Mesenchymal stem cell (in vitro differentiated cells and primary cell): Measurements from ENCODE around the gene EDN3.

Source experiments
- DNase-seq: peaks from one replicate; pipeline ENCODE4 v3.0.0-alpha.2; 2013
- H2AFZ ChIP-seq: one replicate; pipeline ENCODE4 v1.6.1; 2013; ENCODE audit warnings: low read depth, mild to moderate bottlenecking, control low read depth, inconsistent platforms, low read length, moderate library complexity
- H2AK5ac ChIP-seq: 2 replicates; pipeline ENCODE4 v1.6.1; 2013; ENCODE audit warnings: low read length, moderate library complexity, mild to moderate bottlenecking, inconsistent platforms; ENCODE audit not compliant: severe bottlenecking
- H2BK120ac ChIP-seq: one replicate; pipeline ENCODE4 v1.6.1; 2013; ENCODE audit warnings: low read depth, mild to moderate bottlenecking, inconsistent platforms, low read length, moderate library complexity
- H2BK12ac ChIP-seq, 2 experiments: one replicate each; pipeline ENCODE4 v1.6.1; 2013; ENCODE audit warnings: inconsistent platforms in 2 of 2, low read length in 2 of 2, mild to moderate bottlenecking in 2 of 2, moderate library complexity in 2 of 2, control low read depth in 1 of 2
- H2BK15ac ChIP-seq: one replicate; pipeline ENCODE4 v1.6.1; 2013; ENCODE audit warnings: mild to moderate bottlenecking, low read depth, inconsistent platforms; ENCODE audit not compliant: poor library complexity, severe bottlenecking
- H2BK5ac ChIP-seq: 2 replicates; pipeline ENCODE4 v1.6.1; 2013; ENCODE audit warnings: low read depth, mild to moderate bottlenecking, low read length, control low read depth, inconsistent platforms; ENCODE audit not compliant: poor library complexity, severe bottlenecking
- H3K14ac ChIP-seq, 2 experiments: one replicate each; pipeline ENCODE4 v1.6.1; 2013; ENCODE audit warnings: inconsistent platforms in 2 of 2, low read length in 2 of 2, control low read depth in 1 of 2, mild to moderate bottlenecking in 1 of 2, moderate library complexity in 1 of 2
- H3K18ac ChIP-seq, 2 experiments: one replicate each; pipeline ENCODE4 v1.6.1; 2013; ENCODE audit warnings: inconsistent platforms in 2 of 2, low read length in 2 of 2, control low read depth in 1 of 2, low read depth in 1 of 2, mild to moderate bottlenecking in 1 of 2
- H3K23ac ChIP-seq, 2 experiments: one replicate each; pipeline ENCODE4 v1.6.1; 2013; ENCODE audit warnings: inconsistent platforms in 2 of 2, low read length in 2 of 2, mild to moderate bottlenecking in 2 of 2, moderate library complexity in 2 of 2, control low read depth in 1 of 2
- H3K27ac ChIP-seq: 2 replicates; pipeline ENCODE4 v1.5.1; 2013; ENCODE audit warnings: mild to moderate bottlenecking, moderate library complexity, low read length, control low read depth, inconsistent platforms; ENCODE audit not compliant: poor library complexity, severe bottlenecking
- H3K27me3 ChIP-seq, 2 experiments: 2 replicates each; pipeline versions ENCODE4 v1.6.1 to v1.7.0; 2013; ENCODE audit warnings: low read length in 2 of 2, mild to moderate bottlenecking in 2 of 2, moderate library complexity in 2 of 2, control low read depth in 1 of 2, inconsistent platforms in 1 of 2; ENCODE audit not compliant: control insufficient read depth in 1 of 2, insufficient read depth in 1 of 2
- H3K36me3 ChIP-seq, 2 experiments: 2 replicates each; pipeline versions ENCODE4 v1.6.1 to v1.7.0; 2013; ENCODE audit warnings: low read length in 2 of 2, control low read depth in 1 of 2, inconsistent platforms in 1 of 2, low read depth in 1 of 2, mild to moderate bottlenecking in 1 of 2; ENCODE audit not compliant: insufficient read depth in 2 of 2, control insufficient read depth in 1 of 2
- H3K4ac ChIP-seq, 2 experiments: one replicate each; pipeline ENCODE4 v1.6.1; 2013; ENCODE audit warnings: inconsistent platforms in 2 of 2, low read length in 2 of 2, mild to moderate bottlenecking in 2 of 2, moderate library complexity in 2 of 2, control low read depth in 1 of 2, low read depth in 1 of 2
- H3K4me1 ChIP-seq: 2 replicates; pipeline ENCODE4 v1.6.1; 2013; ENCODE audit warnings: low read depth, low read length, control low read depth; ENCODE audit not compliant: control insufficient read depth, insufficient read depth
- H3K4me2 ChIP-seq: 2 replicates; pipeline ENCODE4 v1.6.1; 2013; ENCODE audit warnings: low read length, mild to moderate bottlenecking, inconsistent platforms; ENCODE audit not compliant: poor library complexity, severe bottlenecking
- H3K4me3 ChIP-seq, 2 experiments: 2 replicates each; pipeline versions ENCODE4 v1.5.1 to v1.7.0; 2013; ENCODE audit warnings: low read length in 2 of 2, mild to moderate bottlenecking in 2 of 2, control low read depth in 1 of 2, low read depth in 1 of 2; ENCODE audit not compliant: insufficient read depth in 1 of 2
- H3K79me1 ChIP-seq: replicated peaks from 2 replicates; pipeline ENCODE4 v1.6.1; 2013; ENCODE audit warnings: mild to moderate bottlenecking, control low read depth, low read length, inconsistent platforms; ENCODE audit not compliant: poor library complexity, severe bottlenecking
- H3K9ac ChIP-seq: 2 replicates; pipeline ENCODE4 v1.7.0; 2013; ENCODE audit warnings: mild to moderate bottlenecking, low read length, moderate library complexity
- H3K9me3 ChIP-seq: 2 replicates; pipeline ENCODE4 v1.7.0; 2013; ENCODE audit warnings: mild to moderate bottlenecking, low read length; ENCODE audit not compliant: control insufficient read depth
- H4K8ac ChIP-seq: one replicate; pipeline ENCODE4 v1.6.1; 2013; ENCODE audit warnings: inconsistent platforms, mild to moderate bottlenecking, low read length, moderate library complexity
- H4K91ac ChIP-seq: one replicate; pipeline ENCODE4 v1.6.1; 2013; ENCODE audit warnings: mild to moderate bottlenecking, low read length, inconsistent platforms
- WGBS: methylation state at CpG from one replicate; pipeline ENCODE4 v1.1.7; 2013; ENCODE audit warnings: mixed read lengths; 5-methylcytosine and 5-hydroxymethylcytosine counted together

Gene EDN3

DNA sequence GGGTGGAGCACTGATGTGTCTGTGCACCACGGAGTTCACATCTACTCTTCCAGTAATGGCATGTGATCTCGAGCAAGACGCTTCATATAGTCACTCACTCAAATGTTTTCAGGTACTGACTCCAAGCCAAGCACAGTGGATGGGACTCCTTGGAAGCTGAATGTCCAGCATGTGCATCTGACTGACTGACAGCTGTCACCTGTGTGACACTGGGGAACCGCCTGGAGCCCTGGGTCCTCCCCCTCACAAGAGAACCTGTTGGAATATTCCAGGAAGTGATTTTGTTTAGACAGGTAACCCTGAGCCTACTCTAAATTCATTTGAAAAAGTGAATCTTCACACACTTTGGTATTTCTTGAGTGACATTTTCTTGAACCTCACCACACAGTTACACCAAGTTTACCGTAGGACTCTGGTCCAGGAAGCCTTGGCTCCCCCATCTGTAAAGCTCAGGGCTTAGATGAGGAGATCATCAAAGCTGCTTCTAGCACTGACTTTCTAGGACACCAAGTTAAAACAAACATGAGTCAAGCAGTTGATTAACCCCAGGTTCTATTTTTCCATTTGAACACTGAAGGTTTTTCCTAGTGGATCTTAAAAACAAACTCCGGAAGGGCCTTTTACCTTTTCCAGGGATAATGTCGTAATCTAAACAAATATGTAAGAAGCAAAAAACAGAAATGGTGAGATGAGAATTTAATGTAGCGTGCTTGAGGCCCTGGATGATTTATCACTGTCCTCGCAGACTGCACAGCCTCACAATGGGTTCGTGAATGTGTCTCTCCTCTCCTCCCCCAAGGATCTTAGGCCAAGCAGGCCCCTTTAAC is 50.1 kb downstream of the EDN3 start:
- no peak overlapping the region for H3K18ac ChIP-seq
- no peak overlapping the region for H4K8ac ChIP-seq
- no peak overlapping the region for H3K9ac ChIP-seq
- no peak overlapping the region for H3K4ac ChIP-seq
- no peaks in the 10 kb centered on the region for H3K79me1 ChIP-seq
- H3K27me3 ChIP-seq, result peaks cover 0 to 12% of the 10 kb centered on the region in 2 experiments
- no peaks in the 10 kb centered on the region for H3K4me1 ChIP-seq
- H2BK5ac ChIP-seq, result no peak overlapping the region
- 64% methylated on average over 9 of the region's 10 CpGs for WGBS
- no peak overlapping the region for H3K14ac ChIP-seq
- no peak overlapping the region for H2BK120ac ChIP-seq
- no peak overlapping the region for H3K23ac ChIP-seq
- H3K9me3 ChIP-seq, result no peaks in the 10 kb centered on the region
- no peak overlapping the region for H2AK5ac ChIP-seq
- H4K91ac ChIP-seq, result no peak overlapping the region
- no peak overlapping the region for H3K4me2 ChIP-seq
- no peak for DNase-seq
- no peak overlapping the region for H2BK15ac ChIP-seq
- H3K36me3 ChIP-seq, result no peaks in the 10 kb centered on the region
- H2BK12ac ChIP-seq, result no peak overlapping the region
- no peak overlapping the region for H2AFZ ChIP-seq
- no peak overlapping the region for H3K27ac ChIP-seq
- no peak overlapping the region for H3K4me3 ChIP-seq

DNA sequence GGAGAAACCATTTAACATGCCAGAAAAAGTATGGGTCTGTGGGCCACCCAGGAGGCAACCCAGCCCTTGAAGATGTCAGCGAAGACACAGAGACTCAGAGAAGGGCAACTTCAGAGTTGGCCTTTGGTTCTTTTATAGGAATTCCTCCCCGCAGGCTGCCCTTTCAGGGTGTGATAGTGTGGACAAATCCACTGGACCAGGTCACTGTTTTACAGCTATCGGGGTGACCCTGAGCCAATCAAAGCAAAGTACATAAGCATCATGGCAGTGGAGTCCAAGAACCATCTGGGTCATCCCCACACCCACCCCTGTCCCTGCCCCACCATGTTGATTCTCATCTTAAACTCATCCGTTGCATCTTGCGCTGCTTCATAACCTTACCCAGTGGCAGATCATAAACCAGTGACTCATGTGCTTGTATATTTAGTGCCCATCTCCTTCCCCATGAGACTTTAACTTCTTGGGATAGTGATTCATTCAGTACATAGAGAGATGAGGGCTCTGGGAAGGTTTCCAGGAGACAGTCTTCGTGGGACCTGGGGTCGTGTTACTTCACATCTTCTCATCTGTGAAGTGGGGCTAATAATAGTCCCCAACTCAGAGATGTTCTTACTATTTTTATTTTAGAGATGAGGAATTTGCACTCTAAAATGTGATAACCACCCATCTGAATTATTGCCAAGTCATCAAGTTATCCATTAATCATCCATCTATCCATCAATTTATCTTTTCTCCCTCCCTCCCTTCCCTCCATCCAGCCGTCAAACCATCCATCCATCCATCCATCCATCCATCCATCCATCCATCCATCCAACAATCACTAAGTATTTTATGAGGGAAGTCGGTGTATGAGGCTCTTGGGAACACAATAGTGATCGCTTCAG is 51.0 kb downstream of the EDN3 start:
- Histone ChIP-seq H3K27me3 (peaks cover 0 to 13% of the 10 kb centered on the region in 2 experiments), H3K4me3 (no peak overlapping the region), H2BK120ac (no peak overlapping the region), H4K91ac (no peak overlapping the region), H2AFZ (no peak overlapping the region), H2BK12ac (no peak overlapping the region), H2BK15ac (no peak overlapping the region), H3K18ac (no peak overlapping the region), H3K4me1 (no peaks in the 10 kb centered on the region), H3K9me3 (no peaks in the 10 kb centered on the region), H3K23ac (no peak overlapping the region), H2AK5ac (no peak overlapping the region), H2BK5ac (no peak overlapping the region), H3K27ac (no peak overlapping the region), H3K36me3 (no peaks in the 10 kb centered on the region), H3K4me2 (no peak overlapping the region), H4K8ac (no peak overlapping the region), H3K4ac (no peak overlapping the region), H3K79me1 (no peaks in the 10 kb centered on the region), H3K9ac (no peak overlapping the region), H3K14ac (no peak overlapping the region)
- 71% methylated on average over 5 of the region's 10 CpGs for WGBS
- no peak for DNase-seq

DNA sequence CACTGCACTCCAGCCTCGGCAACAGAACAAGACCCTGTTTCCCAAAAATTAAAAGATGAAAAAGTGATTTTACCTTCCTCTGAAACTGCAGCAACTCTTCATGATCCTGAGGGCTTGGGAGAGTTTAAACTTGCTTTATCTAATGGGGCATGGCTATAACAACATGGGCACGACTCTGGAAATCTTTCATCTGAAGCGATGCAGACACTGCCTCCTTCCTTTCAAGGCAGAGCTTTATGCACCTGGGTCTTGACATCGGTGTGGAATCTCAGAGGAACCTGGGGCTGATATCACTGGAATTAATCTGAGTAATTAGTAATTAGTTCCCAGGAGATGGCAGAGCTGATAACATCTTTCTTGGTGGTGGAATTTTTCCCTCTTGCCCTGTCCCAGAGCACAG is 52.1 kb downstream of the EDN3 start:
- H3K36me3 ChIP-seq, result no peaks in the 10 kb centered on the region
- H3K4me1 ChIP-seq, result no peaks in the 10 kb centered on the region
- peaks cover 0 to 15% of the 10 kb centered on the region in 2 experiments for H3K27me3 ChIP-seq
- H3K4me3 ChIP-seq, result no peak overlapping the region
- no peak overlapping the region for H3K18ac ChIP-seq
- H2AK5ac ChIP-seq, result no peak overlapping the region
- H3K4ac ChIP-seq, result no peak overlapping the region
- H2BK15ac ChIP-seq, result no peak overlapping the region
- no peak overlapping the region for H3K27ac ChIP-seq
- H2BK5ac ChIP-seq, result no peak overlapping the region
- no peak overlapping the region for H3K14ac ChIP-seq
- DNase-seq, result no peak
- no peak overlapping the region for H3K23ac ChIP-seq
- H2AFZ ChIP-seq, result no peak overlapping the region
- H2BK12ac ChIP-seq, result no peak overlapping the region
- no peak overlapping the region for H4K91ac ChIP-seq
- H3K4me2 ChIP-seq, result no peak overlapping the region
- H2BK120ac ChIP-seq, result no peak overlapping the region
- no peaks in the 10 kb centered on the region for H3K9me3 ChIP-seq
- no peaks in the 10 kb centered on the region for H3K79me1 ChIP-seq
- no peak overlapping the region for H4K8ac ChIP-seq
- WGBS, result 78% methylated on average over 4 of the region's 4 CpGs
- no peak overlapping the region for H3K9ac ChIP-seq

DNA sequence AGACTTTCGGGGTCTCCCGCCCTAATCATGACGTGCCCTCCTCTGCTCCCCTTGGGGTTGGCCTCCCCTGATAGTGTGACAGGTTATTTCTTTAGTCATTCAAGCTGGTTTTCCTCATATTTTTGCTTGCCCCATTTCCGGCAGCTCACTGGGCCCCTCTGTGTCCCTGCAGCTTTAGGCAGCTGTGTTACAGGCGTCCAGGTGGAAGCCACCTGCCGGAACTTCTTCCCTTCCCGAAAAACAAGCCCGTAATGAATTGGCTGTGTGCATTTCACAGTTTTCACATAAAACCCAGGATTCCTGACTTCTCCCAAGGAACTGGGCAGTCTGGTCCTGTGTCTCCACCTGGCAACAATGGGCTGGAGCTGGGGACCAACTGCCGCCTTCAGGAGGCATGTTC is 52.6 kb downstream of the EDN3 start:
- Histone ChIP-seq H4K91ac (no peak overlapping the region), H3K27me3 (peaks cover 0 to 18% of the 10 kb centered on the region in 2 experiments), H3K4me3 (no peak overlapping the region), H3K23ac (no peak overlapping the region), H3K4me2 (no peak overlapping the region), H2BK12ac (no peak overlapping the region), H3K36me3 (no peaks in the 10 kb centered on the region), H3K27ac (no peak overlapping the region), H3K14ac (no peak overlapping the region), H3K18ac (no peak overlapping the region), H3K9me3 (no peaks in the 10 kb centered on the region), H2AK5ac (no peak overlapping the region), H2BK15ac (no peak overlapping the region), H3K79me1 (no peaks in the 10 kb centered on the region), H2BK5ac (no peak overlapping the region), H3K4ac (no peak overlapping the region), H2BK120ac (no peak overlapping the region), H2AFZ (no peak overlapping the region), H4K8ac (no peak overlapping the region), H3K9ac (no peak overlapping the region), H3K4me1 (no peaks in the 10 kb centered on the region)
- 88% methylated on average over 9 of the region's 9 CpGs for WGBS
- no peak for DNase-seq
